H9 (cell line): ENCODE data around the gene ONECUT1. TPM values are rescaled to one million over a fixed set of nuclear protein-coding genes. Genes with fewer than 3 reads are reported as not detected.

Source experiments
- DNase-seq: peaks from one replicate; pipeline ENCODE4 v3.0.0-alpha.2; 2017
- H2AFZ ChIP-seq: one replicate; pipeline ENCODE4 v1.6.1; 2013; ENCODE audit warnings: mild to moderate bottlenecking, low read length, control low read depth, moderate library complexity
- H2AK5ac ChIP-seq: 2 replicates; pipeline ENCODE4 v1.6.1; 2013; ENCODE audit warnings: low read length, control low read depth, mixed read lengths; ENCODE audit not compliant: insufficient read length
- H2BK120ac ChIP-seq: one replicate; pipeline ENCODE4 v1.6.1; 2013; ENCODE audit warnings: low read depth, mild to moderate bottlenecking, low read length, control low read depth, inconsistent platforms; ENCODE audit not compliant: poor library complexity, severe bottlenecking
- H2BK12ac ChIP-seq: 2 replicates; pipeline ENCODE4 v1.6.1; 2013; ENCODE audit warnings: low read length, control low read depth, mixed read lengths, low read depth; ENCODE audit not compliant: insufficient read length
- H2BK15ac ChIP-seq: 2 replicates; pipeline ENCODE4 v1.6.1; 2013; ENCODE audit warnings: low read depth, low read length, control low read depth
- H2BK20ac ChIP-seq: one replicate; pipeline ENCODE4 v1.6.1; 2013; ENCODE audit warnings: low read depth, mild to moderate bottlenecking, low read length, control low read depth, inconsistent platforms; ENCODE audit not compliant: poor library complexity, severe bottlenecking
- H2BK5ac ChIP-seq: 2 replicates; pipeline ENCODE4 v1.6.1; 2013; ENCODE audit warnings: low read length, control low read depth, mixed read lengths; ENCODE audit not compliant: insufficient read length
- H3K14ac ChIP-seq: 2 replicates; pipeline ENCODE4 v1.6.1; 2013; ENCODE audit warnings: low read length, control low read depth; ENCODE audit not compliant: insufficient read depth
- H3K18ac ChIP-seq: 2 replicates; pipeline ENCODE4 v1.6.1; 2013; ENCODE audit warnings: low read depth, mild to moderate bottlenecking, mixed read lengths, low read length, control low read depth; ENCODE audit not compliant: insufficient read length
- H3K23ac ChIP-seq: 2 replicates; pipeline ENCODE4 v1.6.1; 2013; ENCODE audit warnings: low read length, control low read depth, mixed read lengths, low read depth; ENCODE audit not compliant: insufficient read length
- H3K23me2 ChIP-seq: 2 replicates; pipeline ENCODE4 v1.6.1; 2013; ENCODE audit warnings: low read depth, mild to moderate bottlenecking, mixed read lengths, low read length, control low read depth; ENCODE audit not compliant: insufficient read length, poor library complexity, severe bottlenecking
- H3K27ac ChIP-seq: 2 replicates; pipeline ENCODE4 v1.5.1; 2013; ENCODE audit warnings: low read length, control low read depth, mixed read lengths, low read depth; ENCODE audit not compliant: insufficient read length
- H3K27me3 ChIP-seq: 2 replicates; pipeline ENCODE4 v1.6.1; 2013; ENCODE audit warnings: low read length, control low read depth, inconsistent platforms; ENCODE audit not compliant: insufficient read depth
- H3K4ac ChIP-seq: 2 replicates; pipeline ENCODE4 v1.6.1; 2013; ENCODE audit warnings: low read depth, mild to moderate bottlenecking, control low read depth, inconsistent platforms, low read length, moderate library complexity
- H3K4me1 ChIP-seq: 2 replicates; pipeline ENCODE4 v1.6.1; 2013; ENCODE audit warnings: low read length, control low read depth, inconsistent platforms; ENCODE audit not compliant: insufficient read depth
- H3K4me2 ChIP-seq: 2 replicates; pipeline ENCODE4 v1.6.1; 2013; ENCODE audit warnings: low read length, control low read depth, mixed read lengths; ENCODE audit not compliant: insufficient read length, insufficient read depth
- H3K56ac ChIP-seq: 2 replicates; pipeline ENCODE4 v1.6.1; 2013; ENCODE audit warnings: low read depth, mild to moderate bottlenecking, mixed read lengths, low read length, control low read depth; ENCODE audit not compliant: insufficient read length
- H3K79me1 ChIP-seq: 2 replicates; pipeline ENCODE4 v1.6.1; 2013; ENCODE audit warnings: low read depth, mild to moderate bottlenecking, moderate library complexity, low read length, control low read depth, inconsistent platforms; ENCODE audit not compliant: insufficient read depth, poor library complexity, severe bottlenecking
- H3K79me2 ChIP-seq: 2 replicates; pipeline ENCODE4 v1.6.1; 2013; ENCODE audit warnings: low read length, control low read depth, inconsistent platforms; ENCODE audit not compliant: insufficient read depth
- H3K9ac ChIP-seq: 2 replicates; pipeline ENCODE4 v1.6.1; 2013; ENCODE audit warnings: low read length, control low read depth, mixed read lengths; ENCODE audit not compliant: insufficient read length; ENCODE audit errors: extremely low read depth
- H3K9me3 ChIP-seq: one replicate; pipeline ENCODE4 v1.6.1; 2013; ENCODE audit warnings: low read depth, low read length, inconsistent platforms; ENCODE audit not compliant: control insufficient read depth
- H3T11ph ChIP-seq: one replicate; pipeline ENCODE4 v1.6.1; 2013; ENCODE audit warnings: mild to moderate bottlenecking, low read length, control low read depth, inconsistent platforms
- H4K20me1 ChIP-seq: one replicate; pipeline ENCODE4 v1.6.1; 2013; ENCODE audit not compliant: control insufficient read depth, insufficient read length, insufficient read depth
- H4K5ac ChIP-seq: 2 replicates; pipeline ENCODE4 v1.6.1; 2013; ENCODE audit warnings: low read depth, mild to moderate bottlenecking, mixed read lengths, low read length, control low read depth; ENCODE audit not compliant: insufficient read length
- H4K8ac ChIP-seq: replicated peaks from 2 replicates; pipeline ENCODE4 v1.6.1; 2013; ENCODE audit warnings: low read length, control low read depth, mixed read lengths, low read depth; ENCODE audit not compliant: insufficient read length
- H4K91ac ChIP-seq: 2 replicates; pipeline ENCODE4 v1.6.1; 2013; ENCODE audit warnings: low read depth, mild to moderate bottlenecking, moderate library complexity, mixed read lengths, low read length, control low read depth; ENCODE audit not compliant: insufficient read length
- H3K27ac Mint-ChIP-seq, 3 experiments: 2 replicates in 2 of 3; 3 replicates in 1 of 3; pipeline ENCODE4 v1.8.0; 2020 to 2021; ENCODE audit warnings: mixed read lengths in 3 of 3, mild to moderate bottlenecking in 1 of 3, moderate library complexity in 1 of 3
- H3K27me3 Mint-ChIP-seq: 2 replicates; pipeline ENCODE4 v1.8.0; 2021; ENCODE audit warnings: low read depth, mild to moderate bottlenecking, moderate library complexity, mixed read lengths
- H3K36me3 Mint-ChIP-seq, 3 experiments: 2 replicates in 2 of 3; 3 replicates in 1 of 3; pipeline ENCODE4 v1.8.0; 2020 to 2021; ENCODE audit warnings: low read depth in 3 of 3, mixed read lengths in 3 of 3; ENCODE audit not compliant: insufficient read depth in 1 of 3
- H3K4me1 Mint-ChIP-seq, 2 experiments: 2 replicates each; pipeline ENCODE4 v1.8.0; 2020; ENCODE audit warnings: mixed read lengths in 2 of 2
- H3K4me3 Mint-ChIP-seq, 2 experiments: 2 replicates in 1 of 2; 3 replicates in 1 of 2; pipeline ENCODE4 v1.8.0; 2020 to 2021; ENCODE audit warnings: mild to moderate bottlenecking in 2 of 2, mixed read lengths in 2 of 2, moderate library complexity in 1 of 2
- H3K9me3 Mint-ChIP-seq, 2 experiments: 2 replicates in 1 of 2; 3 replicates in 1 of 2; pipeline ENCODE4 v1.8.0; 2020; ENCODE audit warnings: mild to moderate bottlenecking in 2 of 2, mixed read lengths in 2 of 2, moderate library complexity in 1 of 2
- WGBS: extraction: QIAGEN DNeasy Blood & Tissue Kit; methylation state at CpG from one replicate; pipeline ENCODE4 v1.1.7; 2013; ENCODE audit warnings: missing lambda C conversion rate, low lambda C conversion rate, mixed read lengths; ENCODE audit not compliant: insufficient read length; ENCODE audit errors: extremely low coverage; 5-methylcytosine and 5-hydroxymethylcytosine counted together
- total RNA-seq: library from RNA; stranded (reverse); gene quantifications from 2 replicates; pipeline ENCODE4 v1.2.1, GENCODE V29; 2021
- TF ChIP-seq, protein P1 (sequence below): fragments of 200-600 bp; sonication (generic); conservative IDR thresholded peaks from 3 replicates; pipeline ENCODE4 v1.8.0; 2021; ENCODE audit warnings: antibody characterized with exemption, mild to moderate bottlenecking

Gene ONECUT1
- total RNA-seq, 1 experiment from 2014 or later = 14.1 TPM

DNA sequence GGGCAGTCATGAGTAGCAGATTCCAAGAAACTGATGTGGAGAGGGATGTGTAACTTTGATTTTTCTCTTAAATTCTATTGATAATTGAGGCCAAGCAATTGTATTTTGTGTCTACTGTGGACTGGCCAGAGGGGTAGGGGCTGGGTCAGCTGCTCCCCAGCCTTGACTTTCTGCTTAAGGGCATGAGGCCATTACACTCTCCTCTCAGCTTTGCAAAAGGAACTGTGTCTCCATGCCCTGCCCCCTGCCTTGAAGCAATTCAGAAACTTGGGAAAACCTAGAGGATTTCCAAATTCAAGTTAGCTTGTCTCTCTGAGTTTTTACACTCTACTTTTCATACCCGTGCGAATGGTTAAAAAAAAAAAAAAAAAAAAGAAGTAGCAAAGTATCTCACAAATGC, 38.6 kb downstream of the ONECUT1 start:
- H3K4me2 ChIP-seq = no peak overlapping the region

More for the DNA sequence above, 38.6 kb downstream of the ONECUT1 start:
- Histone ChIP-seq H2BK20ac (no peak overlapping the region), H2BK5ac (no peak overlapping the region), H2AFZ (no peak overlapping the region), H3K18ac (no peak overlapping the region), H3K14ac (no peak overlapping the region), H4K8ac (no peak overlapping the region), H3K9ac (no peak overlapping the region), H3K79me1 (no peaks in the 10 kb centered on the region), H3K23ac (no peak overlapping the region), H3K9me3 (no peaks in the 10 kb centered on the region), H3K27ac (no peak overlapping the region), H4K20me1 (no peaks in the 10 kb centered on the region), H3K79me2 (no peaks in the 10 kb centered on the region), H3K56ac (no peak overlapping the region), H3K4ac (no peak overlapping the region), H4K91ac (no peak overlapping the region), H2BK120ac (no peak overlapping the region), H4K5ac (no peak overlapping the region), H3T11ph (no peak overlapping the region), H3K23me2 (no peaks in the 10 kb centered on the region), H3K27me3 (no peaks in the 10 kb centered on the region), H2BK12ac (no peak overlapping the region), H3K4me1 (peaks cover 16% of the 10 kb centered on the region), H2AK5ac (no peak overlapping the region), H2BK15ac (no peak overlapping the region)
- Mint-ChIP-seq H3K36me3 (peaks cover 2 to 12% (median 12%) of the 10 kb centered on the region in 3 experiments; a peak in 5 of 7 replicates), H3K9me3 (peaks cover 3 to 4% of the 10 kb centered on the region in 2 experiments; a peak in 3 of 5 replicates), H3K27me3 (no peaks in the 10 kb centered on the region; the same call in 1 of the 2 replicates), H3K27ac (peak overlapping the region in 1 of 3 experiments; percentile 11; a peak in 1 of 7 replicates), H3K4me1 (peaks cover 50 to 56% of the 10 kb centered on the region in 2 experiments), H3K4me3 (0 out of 5 replicates have a peak overlapping the region, but pooled peaks of 1 of the 2 experiments have one; percentile 24)
- no CpG with 5 or more reads among the region's 2 CpGs for WGBS
- no peak for DNase-seq
- TF ChIP-seq, protein P1, sequence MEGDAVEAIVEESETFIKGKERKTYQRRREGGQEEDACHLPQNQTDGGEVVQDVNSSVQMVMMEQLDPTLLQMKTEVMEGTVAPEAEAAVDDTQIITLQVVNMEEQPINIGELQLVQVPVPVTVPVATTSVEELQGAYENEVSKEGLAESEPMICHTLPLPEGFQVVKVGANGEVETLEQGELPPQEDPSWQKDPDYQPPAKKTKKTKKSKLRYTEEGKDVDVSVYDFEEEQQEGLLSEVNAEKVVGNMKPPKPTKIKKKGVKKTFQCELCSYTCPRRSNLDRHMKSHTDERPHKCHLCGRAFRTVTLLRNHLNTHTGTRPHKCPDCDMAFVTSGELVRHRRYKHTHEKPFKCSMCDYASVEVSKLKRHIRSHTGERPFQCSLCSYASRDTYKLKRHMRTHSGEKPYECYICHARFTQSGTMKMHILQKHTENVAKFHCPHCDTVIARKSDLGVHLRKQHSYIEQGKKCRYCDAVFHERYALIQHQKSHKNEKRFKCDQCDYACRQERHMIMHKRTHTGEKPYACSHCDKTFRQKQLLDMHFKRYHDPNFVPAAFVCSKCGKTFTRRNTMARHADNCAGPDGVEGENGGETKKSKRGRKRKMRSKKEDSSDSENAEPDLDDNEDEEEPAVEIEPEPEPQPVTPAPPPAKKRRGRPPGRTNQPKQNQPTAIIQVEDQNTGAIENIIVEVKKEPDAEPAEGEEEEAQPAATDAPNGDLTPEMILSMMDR = no peak
